Skeletal muscle tissue (tissue), 5 donors: ENCODE data around the gene HSD17B14. TPM values are rescaled to one million over a fixed set of nuclear protein-coding genes. Genes with fewer than 3 reads are reported as not detected.
"Not testable (repeated sequence)": the region's sequence is repeated elsewhere in the genome, so short reads cannot be mapped to it uniquely, and the experiment has no call there.

Experiments used
- H3K27ac ChIP-seq: one replicate; pipeline ENCODE4 v1.7.0; 2013; ENCODE audit warnings: mild to moderate bottlenecking, low read depth, low read length, inconsistent platforms
- H3K27me3 ChIP-seq, 3 donors: one replicate each; pipeline ENCODE4 v1.7.0; 2013; ENCODE audit warnings: low read length in 3 of 3; ENCODE audit not compliant: control insufficient read depth in 3 of 3, insufficient read depth in 3 of 3
- H3K36me3 ChIP-seq, 3 donors: one replicate each; pipeline ENCODE4 v1.7.0; 2013; ENCODE audit warnings: low read length in 3 of 3; ENCODE audit not compliant: control insufficient read depth in 3 of 3, insufficient read depth in 3 of 3
- H3K4me1 ChIP-seq, 3 donors: one replicate each; pipeline ENCODE4 v1.7.0; 2013; ENCODE audit warnings: low read length in 3 of 3, mild to moderate bottlenecking in 3 of 3; ENCODE audit not compliant: control insufficient read depth in 3 of 3, insufficient read depth in 3 of 3
- H3K4me3 ChIP-seq, 3 donors: one replicate each; pipeline ENCODE4 v1.7.0; 2013; ENCODE audit warnings: low read length in 3 of 3
- H3K9ac ChIP-seq, 3 donors: one replicate each; pipeline ENCODE4 v1.7.0; 2013; ENCODE audit warnings: low read length in 3 of 3, mild to moderate bottlenecking in 3 of 3, moderate library complexity in 2 of 3, low read depth in 1 of 3
- H3K9me3 ChIP-seq, 3 donors: one replicate each; pipeline ENCODE4 v1.7.0; 2013; ENCODE audit warnings: low read length in 3 of 3; ENCODE audit not compliant: control insufficient read depth in 3 of 3
- small RNA-seq: library from RNA; depleted of rRNA; stranded (forward); fragments of <200 nt; gene quantifications from one replicate; pipeline ENCODE3, GENCODE V24; 2014
- total RNA-seq: library from RNA; depleted of rRNA; stranded (reverse); fragments of >200 nt; gene quantifications from one replicate; pipeline ENCODE4 v1.2.3, GENCODE V29; 2014
- donor health status: Osteomylitis.

Gene HSD17B14
- total RNA-seq, 1 donor from 2014 or later = 0.52 TPM

DNA sequence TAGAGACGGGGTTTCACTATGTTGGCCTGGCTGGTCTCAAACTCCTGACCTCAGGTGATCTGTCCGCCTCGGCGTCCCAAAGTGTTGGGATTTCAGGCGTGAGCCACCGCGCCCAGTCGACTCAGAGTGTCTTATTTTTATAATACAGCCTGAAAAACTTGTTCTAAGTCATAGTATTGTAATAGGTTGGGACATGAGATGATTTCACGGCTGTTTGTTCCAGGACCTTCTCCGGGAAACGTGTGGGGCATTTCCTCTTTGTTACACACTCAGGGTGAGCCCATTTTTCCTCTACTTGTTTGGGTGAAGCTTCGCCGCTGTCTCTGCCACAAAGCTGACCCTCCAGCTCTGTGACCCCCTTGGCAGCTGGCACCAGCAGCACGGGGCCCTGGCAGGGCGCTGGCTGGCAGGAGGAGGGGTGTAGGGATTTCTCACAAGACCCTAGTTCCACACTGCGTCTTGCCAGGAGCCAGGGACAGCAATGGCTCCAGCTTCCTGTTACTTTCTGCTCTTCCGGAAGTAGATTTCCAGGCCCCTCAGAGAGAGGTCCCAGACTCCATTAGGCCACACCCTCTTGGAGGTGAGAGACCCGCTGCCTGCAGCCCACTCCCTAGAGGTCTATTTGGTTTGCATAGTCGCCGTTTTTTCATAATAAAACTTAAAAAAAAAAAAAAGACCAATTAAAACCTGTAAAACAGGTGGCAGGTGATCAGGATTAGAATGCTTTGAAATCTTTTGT is 65.4 kb downstream of the HSD17B14 start:
- Histone ChIP-seq H3K27ac (peak overlapping the region; percentile 85), H3K27me3 (no peaks in the 10 kb centered on the region), H3K9me3 (no peaks in the 10 kb centered on the region), H3K4me3 (no peak overlapping the region), H3K9ac (peak overlapping the region in 2 of 3 donors; percentile 33 to 62), H3K36me3 (no peaks in the 10 kb centered on the region), H3K4me1 (peaks cover 20 to 27% (median 21%) of the 10 kb centered on the region in 3 donors)

DNA sequence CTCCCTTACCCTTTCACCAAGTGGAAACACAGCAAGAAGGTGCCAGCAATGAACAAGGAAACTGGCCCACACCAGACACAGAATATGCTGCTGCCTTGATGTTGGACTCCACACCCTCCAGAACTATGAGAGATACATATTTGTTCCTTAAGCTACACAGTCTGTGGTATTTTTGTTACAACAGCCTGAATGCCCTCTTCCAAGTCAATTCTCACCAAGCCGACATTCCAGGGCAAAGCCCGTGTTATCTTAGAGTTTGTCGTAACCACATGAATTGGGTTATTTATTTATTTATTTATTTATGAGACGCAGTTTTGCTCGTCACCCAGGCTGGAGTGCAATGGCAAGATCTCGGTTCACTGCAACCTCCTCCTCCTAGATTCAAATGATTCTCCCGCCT is 66.0 kb downstream of the HSD17B14 start:
- peak overlapping the region; percentile 85 for H3K27ac ChIP-seq

DNA sequence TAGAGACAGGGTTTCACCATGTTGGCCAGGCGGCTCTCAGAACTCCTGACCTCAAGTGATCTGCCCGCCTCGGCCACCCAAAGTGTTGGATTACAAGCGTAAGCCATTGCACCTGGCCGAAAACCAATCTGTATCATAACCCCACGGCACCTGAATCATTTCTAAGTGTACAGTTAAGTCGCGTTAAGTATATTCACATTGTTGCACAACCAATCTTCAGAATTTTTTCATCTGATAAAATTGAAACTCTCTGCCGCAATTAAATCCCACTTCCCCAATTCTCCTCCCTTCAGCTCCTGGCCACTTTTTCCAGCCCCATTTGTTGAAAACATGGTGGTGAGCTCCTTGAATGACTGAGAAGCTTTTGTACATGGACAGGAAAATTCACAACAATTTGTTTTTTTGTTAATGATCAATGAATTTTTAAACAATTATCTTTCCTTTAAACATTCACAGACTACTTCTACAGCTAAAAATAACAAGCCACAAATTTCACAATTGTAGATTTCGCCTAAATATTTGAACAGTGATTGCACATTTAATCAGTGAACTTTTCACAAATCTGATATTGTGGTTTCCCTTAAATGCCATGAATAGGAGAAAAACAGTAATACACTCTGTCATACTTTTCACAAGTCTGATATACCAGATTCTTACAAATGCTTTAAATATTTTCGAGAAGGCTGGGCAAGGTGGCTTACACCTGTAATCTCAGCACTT is 67.1 kb downstream of the HSD17B14 start:
- Histone ChIP-seq H3K4me1 (peaks cover 20 to 27% (median 21%) of the 10 kb centered on the region in 3 donors), H3K9me3 (no peaks in the 10 kb centered on the region), H3K36me3 (no peaks in the 10 kb centered on the region), H3K4me3 (no peak overlapping the region), H3K27ac (peak overlapping the region; percentile 85), H3K27me3 (no peaks in the 10 kb centered on the region), H3K9ac (peak overlapping the region in 2 of 3 donors; percentile 5 to 54)

More for the DNA sequence above, 66.0 kb downstream of the HSD17B14 start:
- Histone ChIP-seq H3K4me1 (peaks cover 20 to 27% (median 21%) of the 10 kb centered on the region in 3 donors), H3K9me3 (no peaks in the 10 kb centered on the region), H3K27me3 (no peaks in the 10 kb centered on the region), H3K9ac (no peak overlapping the region), H3K36me3 (no peaks in the 10 kb centered on the region), H3K4me3 (no peak overlapping the region)

- H3K27me3 ChIP-seq, H3K36me3 ChIP-seq, H3K4me3 ChIP-seq, H3K9me3 ChIP-seq: not testable (repeated sequence)
- peak overlapping the region in 1 of 3 donors; percentile 50 for H3K9ac ChIP-seq
- peak overlapping the region; percentile 85 for H3K27ac ChIP-seq
- peaks cover 19 to 27% (median 21%) of the 10 kb centered on the region in 3 donors for H3K4me1 ChIP-seq
Measured at GRCh38 chr19:48768171-48768753, 68.0 kb downstream of the HSD17B14 start.

- H3K9me3 ChIP-seq, H3K27ac ChIP-seq, H3K27me3 ChIP-seq, H3K4me3 ChIP-seq, H3K9ac ChIP-seq, H3K36me3 ChIP-seq: not testable (repeated sequence)
- peaks cover 11 to 16% (median 14%) of the 10 kb centered on the region in 3 donors for H3K4me1 ChIP-seq
Measured at GRCh38 chr19:48765816-48766215, 70.5 kb downstream of the HSD17B14 start.

Small RNA genes within 50 kb of the gene (small RNA-seq; reads per million reads assigned to genes)
- gene RNU6-317P = not detected

Other genes starting within 250 kb of the HSD17B14 start
- not detected for gene SPACA4, start 229.7 kb downstream of the HSD17B14 start, total RNA-seq
- 1.6 TPM for gene FAM83E, start 221.4 kb downstream of the HSD17B14 start, total RNA-seq
- 2,225 TPM for gene RPL18, start 217.3 kb downstream of the HSD17B14 start, total RNA-seq
- gene SPHK2, start 217.0 kb downstream of the HSD17B14 start, total RNA-seq = 2.1 TPM
- 6.8 TPM for gene DBP, start 199.1 kb downstream of the HSD17B14 start, total RNA-seq
- 3.7 TPM for gene CA11, start 190.3 kb downstream of the HSD17B14 start, total RNA-seq
- gene NTN5, start 163.5 kb downstream of the HSD17B14 start, total RNA-seq = under 0.01 TPM
- gene FUT2, start 140.5 kb downstream of the HSD17B14 start, total RNA-seq = not detected
- gene MAMSTR, start 116.8 kb downstream of the HSD17B14 start, total RNA-seq = 5.2 TPM
- 23.5 TPM for gene RASIP1, start 95.9 kb downstream of the HSD17B14 start, total RNA-seq
- gene IZUMO1, start 89.6 kb downstream of the HSD17B14 start, total RNA-seq = 0.52 TPM
- 1.0 TPM for gene FUT1, start 83.8 kb downstream of the HSD17B14 start, total RNA-seq
- gene FGF21, start 81.0 kb downstream of the HSD17B14 start, total RNA-seq = not detected
- gene BCAT2, start 25.5 kb downstream of the HSD17B14 start, total RNA-seq = 13.6 TPM
- 14.1 TPM for gene PLEKHA4, start 32.1 kb upstream of the HSD17B14 start, total RNA-seq
- gene PPP1R15A, start 35.9 kb upstream of the HSD17B14 start, total RNA-seq = 26.1 TPM
- gene TULP2, start 62.3 kb upstream of the HSD17B14 start, total RNA-seq = not detected
- gene NUCB1, start 63.8 kb upstream of the HSD17B14 start, total RNA-seq = 107 TPM
- not detected for gene DHDH, start 97.2 kb upstream of the HSD17B14 start, total RNA-seq
- gene BAX, start 118.4 kb upstream of the HSD17B14 start, total RNA-seq = 20.4 TPM
- 470 TPM for gene FTL, start 128.8 kb upstream of the HSD17B14 start, total RNA-seq
- gene GYS1, start 156.8 kb upstream of the HSD17B14 start, total RNA-seq = 42.8 TPM
- gene RUVBL2, start 157.4 kb upstream of the HSD17B14 start, total RNA-seq = 101 TPM
- gene LHB, start 180.6 kb upstream of the HSD17B14 start, total RNA-seq = not detected
- not detected for gene CGB3, start 187.8 kb upstream of the HSD17B14 start, total RNA-seq
- not detected for gene CGB2, start 195.4 kb upstream of the HSD17B14 start, total RNA-seq
- gene CGB1, start 200.4 kb upstream of the HSD17B14 start, total RNA-seq = not detected
- gene CGB5, start 207.4 kb upstream of the HSD17B14 start, total RNA-seq = not detected
- not detected for gene CGB8, start 212.6 kb upstream of the HSD17B14 start, total RNA-seq
- gene CGB7, start 221.3 kb upstream of the HSD17B14 start, total RNA-seq = 0.52 TPM
- not detected for gene NTF4, start 228.3 kb upstream of the HSD17B14 start, total RNA-seq
- gene KCNA7, start 236.2 kb upstream of the HSD17B14 start, total RNA-seq = 3.7 TPM
- 103 TPM for gene SNRNP70, start 249.0 kb upstream of the HSD17B14 start, total RNA-seq